Nephron progenitor cell (in vitro differentiated cells): Measurements from ENCODE around the gene TUBA3E.
"Not testable (repeated sequence)": the region's sequence is repeated elsewhere in the genome, so short reads cannot be mapped to it uniquely, and the experiment has no call there.

Experiments
- DNase-seq: peaks from one replicate; pipeline ENCODE4 v3.0.0; 2021
- H3K27ac Mint-ChIP-seq: 2 replicates; pipeline ENCODE4 v1.8.0; 2021; ENCODE audit warnings: mild to moderate bottlenecking, moderate library complexity, mixed read lengths
- H3K27me3 Mint-ChIP-seq: 2 replicates; pipeline ENCODE4 v1.8.0; 2021; ENCODE audit warnings: mild to moderate bottlenecking, low read depth, mixed read lengths; ENCODE audit not compliant: poor library complexity
- H3K36me3 Mint-ChIP-seq: 2 replicates; pipeline ENCODE4 v1.8.0; 2021; ENCODE audit warnings: low read depth, mixed read lengths
- H3K4me1 Mint-ChIP-seq: 2 replicates; pipeline ENCODE4 v1.8.0; 2021; ENCODE audit warnings: mixed read lengths
- H3K4me3 Mint-ChIP-seq: 2 replicates; pipeline ENCODE4 v1.8.0; 2021; ENCODE audit warnings: mild to moderate bottlenecking, moderate library complexity, mixed read lengths
- H3K9me3 Mint-ChIP-seq: 2 replicates; pipeline ENCODE4 v1.8.0; 2021; ENCODE audit warnings: mild to moderate bottlenecking, moderate library complexity, mixed read lengths
- CTCF ChIP-seq: fragments of 200-600 bp; sonication (generic); IDR thresholded peaks from 2 replicates; pipeline ENCODE4 v1.5.0; 2021; ENCODE audit warnings: antibody characterized with exemption

Gene TUBA3E

GRCh38 chr2:130193824-130194223 lies 4.4 kb downstream of the TUBA3E start:
- H3K27me3 Mint-ChIP-seq = peaks cover 10% of the 10 kb centered on the region
- not testable (repeated sequence) for H3K4me1 Mint-ChIP-seq, H3K9me3 Mint-ChIP-seq, H3K4me3 Mint-ChIP-seq, DNase-seq, H3K36me3 Mint-ChIP-seq, H3K27ac Mint-ChIP-seq

- H3K36me3 Mint-ChIP-seq, H3K9me3 Mint-ChIP-seq, H3K27ac Mint-ChIP-seq, H3K4me1 Mint-ChIP-seq, H3K4me3 Mint-ChIP-seq, DNase-seq, H3K27me3 Mint-ChIP-seq: not testable (repeated sequence)
Observed at GRCh38 chr2:130192451-130192850, 5.8 kb downstream of the TUBA3E start.

- not testable (repeated sequence) for DNase-seq, H3K9me3 Mint-ChIP-seq, H3K36me3 Mint-ChIP-seq, H3K27me3 Mint-ChIP-seq, H3K4me3 Mint-ChIP-seq, H3K4me1 Mint-ChIP-seq, H3K27ac Mint-ChIP-seq
Observed at GRCh38 chr2:130191319-130191718, 6.9 kb downstream of the TUBA3E start.

- TF ChIP-seq CTCF = no peak
- Mint-ChIP-seq H3K27ac (no peak overlapping the region), H3K36me3 (peaks cover 13% of the 10 kb centered on the region), H3K4me3 (no peak overlapping the region), H3K9me3 (no peaks in the 10 kb centered on the region), H3K27me3 (peaks cover 2% of the 10 kb centered on the region), H3K4me1 (no peaks in the 10 kb centered on the region)
- no peak for DNase-seq
Observed at GRCh38 chr2:130190237-130190636, 8.0 kb downstream of the TUBA3E start.

- not testable (repeated sequence) for H3K4me3 Mint-ChIP-seq, H3K27me3 Mint-ChIP-seq, DNase-seq, H3K4me1 Mint-ChIP-seq, H3K9me3 Mint-ChIP-seq
- Mint-ChIP-seq H3K36me3 (peaks cover 13% of the 10 kb centered on the region), H3K27ac (peak overlapping the region; percentile 64)
Observed at GRCh38 chr2:130188958-130189357, 9.3 kb downstream of the TUBA3E start.

GRCh38 chr2:130187859-130188792 lies 10.1 kb downstream of the TUBA3E start:
- H3K9me3 Mint-ChIP-seq, H3K27me3 Mint-ChIP-seq, DNase-seq, H3K4me3 Mint-ChIP-seq: not testable (repeated sequence)
- peaks cover 11% of the 10 kb centered on the region for H3K4me1 Mint-ChIP-seq
- peak overlapping the region; percentile 74 for H3K27ac Mint-ChIP-seq
- peaks cover 13% of the 10 kb centered on the region for H3K36me3 Mint-ChIP-seq

GRCh38 chr2:130187268-130187667 lies 11.0 kb downstream of the TUBA3E start:
- H3K27me3 Mint-ChIP-seq = peaks cover 2% of the 10 kb centered on the region
- DNase-seq = no peak
- H3K4me1 Mint-ChIP-seq = peaks cover 14% of the 10 kb centered on the region
- TF ChIP-seq CTCF = no peak
- peaks cover 13% of the 10 kb centered on the region for H3K36me3 Mint-ChIP-seq
- no peak overlapping the region for H3K27ac Mint-ChIP-seq
- H3K4me3 Mint-ChIP-seq = no peak overlapping the region
- H3K9me3 Mint-ChIP-seq = no peaks in the 10 kb centered on the region

- H3K4me3 Mint-ChIP-seq = no peak overlapping the region
- H3K36me3 Mint-ChIP-seq = peaks cover 11% of the 10 kb centered on the region
- TF ChIP-seq CTCF = no peak
- H3K4me1 Mint-ChIP-seq = peaks cover 14% of the 10 kb centered on the region
- H3K27me3 Mint-ChIP-seq = peaks cover 2% of the 10 kb centered on the region
- no peak overlapping the region for H3K27ac Mint-ChIP-seq
- no peak for DNase-seq
- no peaks in the 10 kb centered on the region for H3K9me3 Mint-ChIP-seq
Observed at GRCh38 chr2:130186391-130186790, 11.8 kb downstream of the TUBA3E start.
